ENCODE results near the gene MOCOS. TPM values are rescaled to one million over a fixed set of nuclear protein-coding genes. Genes with fewer than 3 reads are reported as not detected.

The MOCOS gene
- total RNA-seq, 1 donor from 2014 or later = 7.0 TPM

GRCh38 chr18:36265015-36265414 lies 77.7 kb downstream of the MOCOS start:
- peak; percentile 95 for DNase-seq (ENCODE audit: low spot score)

- no peak for DNase-seq (ENCODE audit: low spot score)
Measured at GRCh38 chr18:36269157-36269556, 81.9 kb downstream of the MOCOS start.

- DNase-seq (ENCODE audit: low spot score) = no peak
Measured at GRCh38 chr18:36271153-36271552, 83.9 kb downstream of the MOCOS start.

GRCh38 chr18:36273347-36273746 lies 86.0 kb downstream of the MOCOS start:
- DNase-seq (ENCODE audit: low spot score) = no peak

GRCh38 chr18:36274083-36274715 lies 86.9 kb downstream of the MOCOS start:
- DNase-seq (ENCODE audit: low spot score) = no peak

GRCh38 chr18:36275561-36275960 lies 88.3 kb downstream of the MOCOS start:
- DNase-seq (ENCODE audit: low spot score) = no peak

- DNase-seq (ENCODE audit: low spot score) = no peak
Measured at GRCh38 chr18:36279001-36279400, 91.7 kb downstream of the MOCOS start.

GRCh38 chr18:36281936-36282335 lies 94.6 kb downstream of the MOCOS start:
- DNase-seq (ENCODE audit: low spot score) = no peak

GRCh38 chr18:36283448-36283847 lies 96.2 kb downstream of the MOCOS start:
- no peak for DNase-seq (ENCODE audit: low spot score)

- no peak for DNase-seq (ENCODE audit: low spot score)
Measured at GRCh38 chr18:36284268-36284667, 97.0 kb downstream of the MOCOS start.

- DNase-seq (ENCODE audit: low spot score) = peak; percentile 78
Measured at GRCh38 chr18:36284671-36285295, 97.5 kb downstream of the MOCOS start.

GRCh38 chr18:36287653-36288052 lies 100.4 kb downstream of the MOCOS start:
- no peak for DNase-seq (ENCODE audit: low spot score)

- no peak for DNase-seq (ENCODE audit: low spot score)
Measured at GRCh38 chr18:36288689-36289088, 101.4 kb downstream of the MOCOS start.

- DNase-seq (ENCODE audit: low spot score) = no peak
Measured at GRCh38 chr18:36294031-36294430, 106.7 kb downstream of the MOCOS start.

GRCh38 chr18:36295214-36295613 lies 107.9 kb downstream of the MOCOS start:
- no peak for DNase-seq (ENCODE audit: low spot score)

GRCh38 chr18:36295880-36296301 lies 108.6 kb downstream of the MOCOS start:
- no peak for DNase-seq (ENCODE audit: low spot score)

GRCh38 chr18:36296650-36297416 lies 109.5 kb downstream of the MOCOS start:
- peak; percentile 81 for DNase-seq (ENCODE audit: low spot score)

GRCh38 chr18:36297417-36298125 lies 110.3 kb downstream of the MOCOS start, which contains the start of gene FHOD3:
FHOD3 (plus strand) TSS chr18:36297713; CDS start chr18:36297836, 123 bp downstream.
- peak; percentile 57 for DNase-seq (ENCODE audit: low spot score)

- no peak for DNase-seq (ENCODE audit: low spot score)
Measured at GRCh38 chr18:36298126-36298741, 110.9 kb downstream of the MOCOS start.

GRCh38 chr18:36299015-36299414 lies 111.7 kb downstream of the MOCOS start:
- DNase-seq (ENCODE audit: low spot score) = no peak

- DNase-seq (ENCODE audit: low spot score) = no peak
Measured at GRCh38 chr18:36300211-36300610, 112.9 kb downstream of the MOCOS start.

- DNase-seq (ENCODE audit: low spot score) = no peak
Measured at GRCh38 chr18:36301884-36302283, 114.6 kb downstream of the MOCOS start.
